H1 (cell line): ENCODE data around the gene SLC2A11.

Experiments
- CTBP2 ChIP-seq: IDR thresholded peaks from 2 replicates; pipeline ENCODE4 v1.7.0; 2011; ENCODE audit warnings: borderline replicate concordance, mild to moderate bottlenecking, moderate library complexity, mixed read lengths, low read length; ENCODE audit not compliant: insufficient read depth, insufficient read length
- TF ChIP-seq, protein P1 (sequence below), 3 experiments: IDR thresholded peaks; 1 replicate in 2 of 3; 2 replicates in 1 of 3; pipeline versions ENCODE4 v1.5.1 to v1.6.1; 2011; ENCODE audit warnings: low read length in 3 of 3, mild to moderate bottlenecking in 3 of 3, inconsistent platforms in 2 of 3, low read depth in 1 of 3, moderate library complexity in 1 of 3; ENCODE audit not compliant: insufficient read depth in 1 of 3; ENCODE audit errors: control extremely low read depth in 1 of 3

DNA sequence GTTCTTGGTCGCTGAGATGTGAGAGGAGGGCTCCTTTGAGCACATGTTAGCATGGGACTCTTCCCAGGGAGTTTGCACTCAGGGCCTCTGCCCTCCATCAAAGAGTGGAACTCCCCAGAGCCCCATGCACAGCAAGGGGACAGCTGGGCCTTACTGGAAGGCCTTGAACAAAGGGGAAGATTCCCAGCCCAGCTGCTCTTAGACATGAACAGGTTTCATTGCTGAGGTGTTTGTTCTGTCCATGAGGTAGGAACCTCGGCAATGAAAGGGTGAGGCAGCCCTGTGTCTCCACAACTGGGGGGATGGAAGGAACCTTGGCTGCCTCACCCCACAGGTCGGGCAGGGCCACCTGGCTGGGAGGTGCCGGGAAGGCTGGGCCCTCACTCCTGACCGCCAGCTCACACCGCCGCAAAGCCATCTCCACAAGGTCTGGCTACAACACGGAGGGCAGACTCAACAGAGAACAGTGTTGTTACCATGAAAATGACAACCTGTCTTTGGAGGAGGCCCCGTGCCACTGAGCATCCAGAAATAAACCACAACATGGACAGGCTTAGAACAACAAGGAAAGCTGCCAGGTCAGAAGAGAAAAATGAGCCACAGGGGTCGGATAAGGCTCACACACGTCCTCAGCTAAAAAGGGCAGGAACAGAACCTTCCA, 22.1 kb upstream of the SLC2A11 start:
- TF ChIP-seq, protein P1, sequence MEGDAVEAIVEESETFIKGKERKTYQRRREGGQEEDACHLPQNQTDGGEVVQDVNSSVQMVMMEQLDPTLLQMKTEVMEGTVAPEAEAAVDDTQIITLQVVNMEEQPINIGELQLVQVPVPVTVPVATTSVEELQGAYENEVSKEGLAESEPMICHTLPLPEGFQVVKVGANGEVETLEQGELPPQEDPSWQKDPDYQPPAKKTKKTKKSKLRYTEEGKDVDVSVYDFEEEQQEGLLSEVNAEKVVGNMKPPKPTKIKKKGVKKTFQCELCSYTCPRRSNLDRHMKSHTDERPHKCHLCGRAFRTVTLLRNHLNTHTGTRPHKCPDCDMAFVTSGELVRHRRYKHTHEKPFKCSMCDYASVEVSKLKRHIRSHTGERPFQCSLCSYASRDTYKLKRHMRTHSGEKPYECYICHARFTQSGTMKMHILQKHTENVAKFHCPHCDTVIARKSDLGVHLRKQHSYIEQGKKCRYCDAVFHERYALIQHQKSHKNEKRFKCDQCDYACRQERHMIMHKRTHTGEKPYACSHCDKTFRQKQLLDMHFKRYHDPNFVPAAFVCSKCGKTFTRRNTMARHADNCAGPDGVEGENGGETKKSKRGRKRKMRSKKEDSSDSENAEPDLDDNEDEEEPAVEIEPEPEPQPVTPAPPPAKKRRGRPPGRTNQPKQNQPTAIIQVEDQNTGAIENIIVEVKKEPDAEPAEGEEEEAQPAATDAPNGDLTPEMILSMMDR (IDR thresholded peaks at IDR 0.05; ENCODE audit: control extremely low read depth in 1 of 3, insufficient read depth in 1 of 3, low read depth in 1 of 3, low read length in 3 of 3) = no peak
- no peak for TF ChIP-seq CTBP2
